Astrocyte of the spinal cord (primary cell): ENCODE measurements around the gene CHADL.
"Not testable (repeated sequence)": the region's sequence is repeated elsewhere in the genome, so short reads cannot be mapped to it uniquely, and the experiment has no call there.

Source experiments
- DNase-seq: peaks from one replicate; pipeline ENCODE4 v3.0.0; 2011; ENCODE audit warnings: low read depth, low spot score
- H3K4me3 ChIP-seq: 2 replicates; pipeline ENCODE4 v1.5.1; 2011; ENCODE audit warnings: low read depth, mild to moderate bottlenecking, low read length, moderate library complexity
- in situ Hi-C: cut with HindIII; loops from 2 replicates; pipeline ENCODE4 v1.10.0; 2017; ENCODE audit warnings: low sequenced_read_pairs
- TF ChIP-seq, protein P1 (sequence below): IDR thresholded peaks from 2 replicates; pipeline ENCODE4 v1.5.1; 2012; ENCODE audit warnings: low read depth, mild to moderate bottlenecking, low read length, inconsistent platforms

CHADL gene

DNA sequence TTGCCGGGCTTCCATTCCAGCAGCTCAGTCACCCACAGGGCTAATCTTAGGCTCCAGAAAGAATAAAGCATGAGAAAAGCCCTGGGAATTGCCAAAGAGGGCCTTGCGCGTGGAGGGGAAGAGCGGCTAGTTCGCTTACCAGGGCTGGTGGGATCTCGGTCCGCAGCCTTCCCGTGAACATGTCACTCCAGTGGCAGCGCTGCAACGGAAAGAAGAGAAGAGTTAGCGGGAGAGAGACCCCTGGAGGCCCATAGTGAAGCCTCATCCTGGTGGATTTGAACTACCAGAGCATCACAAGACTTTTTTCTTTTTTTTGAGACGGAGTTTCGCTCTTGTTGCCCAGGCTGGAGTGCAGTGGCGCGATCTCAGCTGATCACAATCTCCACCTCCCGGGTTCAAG lies 27.2 kb upstream of the CHADL start:
- in situ Hi-C loops, result no loop called here
- DNase-seq, result no peak
- H3K4me3 ChIP-seq, result no peak overlapping the region
- TF ChIP-seq, protein P1, sequence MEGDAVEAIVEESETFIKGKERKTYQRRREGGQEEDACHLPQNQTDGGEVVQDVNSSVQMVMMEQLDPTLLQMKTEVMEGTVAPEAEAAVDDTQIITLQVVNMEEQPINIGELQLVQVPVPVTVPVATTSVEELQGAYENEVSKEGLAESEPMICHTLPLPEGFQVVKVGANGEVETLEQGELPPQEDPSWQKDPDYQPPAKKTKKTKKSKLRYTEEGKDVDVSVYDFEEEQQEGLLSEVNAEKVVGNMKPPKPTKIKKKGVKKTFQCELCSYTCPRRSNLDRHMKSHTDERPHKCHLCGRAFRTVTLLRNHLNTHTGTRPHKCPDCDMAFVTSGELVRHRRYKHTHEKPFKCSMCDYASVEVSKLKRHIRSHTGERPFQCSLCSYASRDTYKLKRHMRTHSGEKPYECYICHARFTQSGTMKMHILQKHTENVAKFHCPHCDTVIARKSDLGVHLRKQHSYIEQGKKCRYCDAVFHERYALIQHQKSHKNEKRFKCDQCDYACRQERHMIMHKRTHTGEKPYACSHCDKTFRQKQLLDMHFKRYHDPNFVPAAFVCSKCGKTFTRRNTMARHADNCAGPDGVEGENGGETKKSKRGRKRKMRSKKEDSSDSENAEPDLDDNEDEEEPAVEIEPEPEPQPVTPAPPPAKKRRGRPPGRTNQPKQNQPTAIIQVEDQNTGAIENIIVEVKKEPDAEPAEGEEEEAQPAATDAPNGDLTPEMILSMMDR, result no peak

DNA sequence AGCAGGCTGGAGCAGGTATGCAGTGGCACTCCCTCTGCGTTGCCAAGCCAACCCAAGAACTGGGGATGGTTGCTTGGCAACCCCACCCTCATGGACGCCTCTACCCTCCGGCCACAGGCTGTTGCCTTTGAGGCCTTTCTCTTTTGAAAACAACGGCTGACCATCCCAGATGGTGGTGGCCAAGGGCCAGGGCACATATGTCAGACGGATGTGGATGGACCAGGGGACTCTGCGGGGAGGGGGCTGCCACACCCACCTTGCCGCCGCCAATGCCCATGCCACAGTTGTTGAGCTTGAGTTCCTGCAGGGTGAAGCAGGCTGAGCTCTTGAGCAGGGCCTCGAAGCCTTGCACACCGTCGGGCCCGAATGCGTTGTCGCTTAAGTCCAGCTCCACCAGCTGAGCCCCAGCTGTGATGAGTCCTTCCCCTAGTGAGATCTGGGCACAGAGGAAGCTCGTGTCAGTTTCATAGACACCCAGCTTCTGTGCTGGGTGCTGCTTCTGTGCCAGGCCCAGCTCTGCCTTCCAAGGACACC lies 23.7 kb upstream of the CHADL start:
- no peak for DNase-seq
- no peak overlapping the region for H3K4me3 ChIP-seq
- in situ Hi-C loops, result no loop called here
- TF ChIP-seq, protein P1, result no peak

DNA sequence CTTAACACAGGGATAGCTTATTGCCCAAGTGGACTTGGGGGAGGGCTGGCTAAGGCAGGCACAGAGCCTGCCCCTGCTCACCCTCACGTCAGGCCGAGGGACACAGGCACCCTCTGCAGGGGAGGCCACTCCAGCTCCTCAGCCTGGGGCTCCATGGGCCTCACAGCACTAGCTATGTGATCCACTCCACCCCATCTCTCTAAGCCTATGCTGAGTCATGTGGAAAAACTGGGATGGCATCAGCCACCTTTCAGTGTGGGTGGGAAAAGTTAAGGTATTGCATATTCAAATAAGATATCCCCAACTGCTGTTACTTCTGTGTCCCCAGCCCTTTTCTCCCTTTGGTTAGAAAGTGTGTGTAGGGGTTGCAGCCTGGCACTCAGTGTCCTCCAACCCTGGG lies 23.0 kb upstream of the CHADL start:
- no peak for DNase-seq
- no peak overlapping the region for H3K4me3 ChIP-seq
- in situ Hi-C loops, result no loop called here
- TF ChIP-seq, protein P1, result no peak

DNA sequence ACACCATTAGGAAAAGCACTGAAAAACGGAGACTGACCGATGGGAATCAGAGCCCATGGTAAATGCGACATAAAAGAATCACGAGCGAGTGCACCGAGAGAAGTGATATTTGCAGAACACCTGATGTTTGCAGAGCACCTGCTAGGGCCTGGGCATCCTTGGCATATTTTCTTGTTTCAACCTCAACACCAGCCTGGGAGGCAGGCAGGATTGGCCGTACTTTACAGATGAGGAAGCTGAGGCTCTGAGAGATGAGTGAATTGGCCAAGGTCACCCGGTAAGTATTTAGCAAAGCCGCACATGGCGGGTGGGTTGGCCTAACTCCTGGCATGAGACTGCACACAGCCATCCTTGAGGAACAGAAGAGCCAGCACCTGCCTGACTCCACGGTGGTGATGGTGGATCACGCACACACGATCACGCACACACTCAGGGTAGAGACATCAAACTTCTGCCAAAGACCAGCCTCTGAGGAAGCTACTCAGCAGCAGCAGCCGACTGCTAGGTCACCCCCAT lies 21.6 kb upstream of the CHADL start:
- no peak for DNase-seq
- TF ChIP-seq, protein P1, result no peak
- in situ Hi-C loops, result no loop called here
- H3K4me3 ChIP-seq, result no peak overlapping the region

DNA sequence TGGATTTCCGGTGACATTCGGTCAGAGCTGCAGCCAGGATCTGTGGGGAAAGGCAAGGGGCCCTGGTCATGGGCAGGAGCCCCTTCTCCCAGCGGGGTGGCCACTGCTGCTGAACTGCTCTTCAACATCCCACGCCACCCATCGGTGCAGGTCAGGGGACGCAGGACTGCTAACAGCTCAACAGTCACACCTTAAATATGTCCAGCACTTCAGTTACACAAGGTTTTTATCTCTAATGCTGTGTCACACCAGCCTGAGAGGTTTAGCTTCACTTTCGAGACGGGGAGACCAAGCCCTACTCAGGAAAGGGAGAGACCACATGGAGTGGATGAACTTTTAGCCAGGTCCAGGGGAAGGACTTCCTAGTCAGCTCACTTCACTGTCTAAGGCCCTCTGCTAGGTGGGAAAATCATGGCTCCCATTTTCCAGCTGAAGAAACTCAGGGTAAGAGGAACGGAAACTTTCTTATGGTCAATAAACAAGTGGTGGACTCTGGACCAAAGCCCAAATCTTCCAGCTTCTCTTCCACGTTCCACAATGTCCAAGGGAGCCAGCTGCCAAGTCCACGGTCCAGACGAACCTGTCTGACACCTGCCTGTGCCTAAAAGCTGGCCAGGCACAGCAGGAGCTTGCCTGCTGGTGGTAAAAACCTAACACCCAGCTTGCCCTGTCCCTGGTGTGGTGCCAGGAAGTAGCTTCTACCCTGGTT lies 21.0 kb upstream of the CHADL start:
- no peak for DNase-seq

DNA sequence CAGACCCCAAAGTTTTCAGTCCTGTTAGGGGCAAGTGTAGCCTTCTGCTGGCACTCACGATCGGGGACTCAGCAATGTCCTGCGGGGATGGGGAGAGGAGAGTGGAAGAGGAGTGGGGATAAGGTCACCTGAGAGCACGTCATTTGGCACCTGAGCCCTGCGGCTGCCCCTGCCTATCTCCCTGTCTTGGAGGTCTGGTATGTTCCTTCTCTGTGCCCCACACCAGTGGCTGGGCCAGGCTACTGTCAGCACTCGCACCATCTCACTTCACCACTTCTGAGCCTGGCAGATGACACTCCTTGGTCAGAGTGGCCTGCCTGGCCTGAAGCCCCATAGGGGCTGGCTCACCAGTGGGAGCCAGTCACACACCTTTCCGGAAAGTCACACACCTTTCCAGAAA lies 20.1 kb upstream of the CHADL start:
- TF ChIP-seq, protein P1, result no peak
- in situ Hi-C loops, result no loop called here
- no peak overlapping the region for H3K4me3 ChIP-seq

More for the DNA sequence above, 21.0 kb upstream of the CHADL start:
- TF ChIP-seq, protein P1, result no peak
- no peak overlapping the region for H3K4me3 ChIP-seq
- in situ Hi-C loops, result no loop called here

DNA sequence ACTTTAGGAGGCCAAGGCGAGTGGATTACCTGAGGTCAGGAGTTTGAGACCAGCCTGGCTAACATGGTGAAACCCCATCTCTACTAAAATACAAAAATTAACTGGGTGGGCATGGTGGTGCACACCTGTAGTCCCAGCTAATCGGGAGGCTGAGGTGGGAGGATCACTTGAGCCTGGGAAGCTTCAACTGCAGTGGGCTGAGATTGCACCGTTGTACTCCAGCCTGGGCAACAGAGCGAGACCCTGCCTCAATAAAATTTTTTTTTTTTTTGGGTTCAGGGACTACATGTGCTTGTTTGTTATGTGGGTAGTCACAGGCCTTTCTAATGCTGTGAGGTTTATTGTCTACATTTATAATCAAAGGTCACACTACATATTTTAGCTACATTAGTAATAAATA lies 19.0 kb upstream of the CHADL start:
- in situ Hi-C loops, DNase-seq, H3K4me3 ChIP-seq: not testable (repeated sequence)

More for the DNA sequence above, 20.1 kb upstream of the CHADL start:
- DNase-seq, result no peak
